Nephron (organoid): ENCODE results near the gene FRMD1.

Experiments used
- H3K27ac Mint-ChIP-seq, 3 experiments: 2 replicates each; pipeline ENCODE4 v1.8.0; 2020; ENCODE audit warnings: mixed read lengths in 3 of 3, mild to moderate bottlenecking in 2 of 3, moderate library complexity in 1 of 3
- H3K27me3 Mint-ChIP-seq: 2 replicates; pipeline ENCODE4 v1.8.0; 2021; ENCODE audit warnings: low read depth, mild to moderate bottlenecking, moderate library complexity, mixed read lengths
- H3K36me3 Mint-ChIP-seq: 2 replicates; pipeline ENCODE4 v1.8.0; 2020; ENCODE audit warnings: low read depth, mixed read lengths
- H3K4me1 Mint-ChIP-seq: 2 replicates; pipeline ENCODE4 v1.8.0; 2020; ENCODE audit warnings: mixed read lengths
- H3K4me3 Mint-ChIP-seq, 3 experiments: 2 replicates each; pipeline ENCODE4 v1.8.0; 2020; ENCODE audit warnings: mild to moderate bottlenecking in 3 of 3, mixed read lengths in 3 of 3, moderate library complexity in 2 of 3
- H3K9me3 Mint-ChIP-seq: 2 replicates; pipeline ENCODE4 v1.8.0; 2020; ENCODE audit warnings: mixed read lengths
- CTCF ChIP-seq, 3 experiments: fragments of 200-600 bp; sonication (generic); IDR thresholded peaks; one replicate each; pipeline ENCODE4 v1.5.0; 2021; ENCODE audit warnings: antibody characterized with exemption in 3 of 3; ENCODE audit not compliant: unreplicated experiment in 3 of 3

The FRMD1 gene

DNA sequence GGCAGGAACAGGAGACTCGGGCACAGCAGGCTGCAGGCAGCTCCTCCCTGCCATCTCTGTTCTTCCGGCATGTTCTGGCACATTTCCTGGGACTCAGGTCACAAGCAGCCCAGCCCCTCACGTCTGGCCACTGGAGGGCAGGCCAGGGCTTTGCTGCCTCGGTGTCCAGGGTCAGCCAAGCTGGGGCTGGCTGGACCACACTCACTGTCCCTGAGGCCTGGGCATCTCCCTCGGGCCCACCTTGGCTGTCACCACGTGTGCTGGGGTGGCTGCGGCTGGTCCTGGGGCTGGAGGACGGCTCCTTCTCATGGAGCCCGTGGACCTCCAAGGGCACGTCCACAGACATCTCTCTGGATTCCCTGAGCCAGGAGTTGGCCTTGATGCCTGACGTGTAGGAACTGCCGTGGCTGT is 18.5 kb downstream of the FRMD1 start:
- Mint-ChIP-seq H3K9me3 (no peaks in the 10 kb centered on the region), H3K4me3 (no peak overlapping the region), H3K4me1 (peaks cover 6% of the 10 kb centered on the region), H3K27me3 (no peaks in the 10 kb centered on the region), H3K36me3 (no peaks in the 10 kb centered on the region), H3K27ac (peak overlapping the region; percentile 23 to 83 (median 23))
- TF ChIP-seq CTCF (IDR thresholded peaks at IDR 0.05; ENCODE audit: unreplicated experiment in 3 of 3) = peak; percentile 47 to 75 (median 64)

DNA sequence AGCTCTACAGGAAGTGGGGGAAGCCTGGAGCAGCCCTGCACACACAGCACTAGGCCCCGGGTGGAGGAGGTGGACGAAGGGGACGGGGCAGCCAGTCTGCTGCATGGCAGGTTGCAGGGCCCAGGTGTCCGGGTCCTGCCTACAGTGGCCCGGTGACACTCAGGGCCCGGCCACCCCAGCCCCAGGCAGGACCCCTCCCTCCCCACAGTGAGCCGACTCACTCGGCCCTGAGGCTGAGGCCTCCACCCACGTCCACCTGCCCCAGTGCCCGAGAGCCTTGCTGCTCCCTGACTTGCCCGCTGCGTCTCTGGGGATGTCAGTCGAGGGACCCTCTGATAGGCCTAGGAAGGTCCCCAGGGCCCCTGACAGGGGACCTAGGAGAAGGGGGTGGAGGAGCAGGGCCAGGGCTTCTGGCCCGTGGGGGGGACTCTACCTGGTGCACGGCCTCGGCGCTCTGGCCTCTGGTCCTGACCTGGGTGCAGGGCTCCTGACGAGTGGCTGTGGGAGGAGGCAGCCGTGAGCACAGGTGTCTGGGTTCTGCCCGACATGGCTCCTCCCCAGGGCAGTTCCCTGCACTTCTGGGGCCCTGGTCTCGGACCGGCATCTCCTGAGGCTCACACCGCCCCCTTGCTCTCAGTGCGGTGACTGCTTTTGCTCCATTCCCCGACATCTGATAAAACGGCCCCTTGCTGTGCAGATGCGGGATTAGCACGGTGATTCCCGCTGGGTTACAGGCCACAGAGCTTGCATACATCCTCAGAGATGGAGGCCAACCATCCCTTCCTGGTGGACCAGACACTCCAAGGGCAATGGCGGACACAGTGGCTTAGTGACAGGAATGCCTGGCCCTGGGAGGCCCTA is 20.1 kb downstream of the FRMD1 start:
- Mint-ChIP-seq H3K36me3 (no peaks in the 10 kb centered on the region), H3K27me3 (no peaks in the 10 kb centered on the region), H3K27ac (no peak overlapping the region), H3K4me3 (no peak overlapping the region), H3K4me1 (peaks cover 6% of the 10 kb centered on the region), H3K9me3 (no peaks in the 10 kb centered on the region)
- no peak for TF ChIP-seq CTCF (IDR thresholded peaks at IDR 0.05; ENCODE audit: unreplicated experiment in 3 of 3)

DNA sequence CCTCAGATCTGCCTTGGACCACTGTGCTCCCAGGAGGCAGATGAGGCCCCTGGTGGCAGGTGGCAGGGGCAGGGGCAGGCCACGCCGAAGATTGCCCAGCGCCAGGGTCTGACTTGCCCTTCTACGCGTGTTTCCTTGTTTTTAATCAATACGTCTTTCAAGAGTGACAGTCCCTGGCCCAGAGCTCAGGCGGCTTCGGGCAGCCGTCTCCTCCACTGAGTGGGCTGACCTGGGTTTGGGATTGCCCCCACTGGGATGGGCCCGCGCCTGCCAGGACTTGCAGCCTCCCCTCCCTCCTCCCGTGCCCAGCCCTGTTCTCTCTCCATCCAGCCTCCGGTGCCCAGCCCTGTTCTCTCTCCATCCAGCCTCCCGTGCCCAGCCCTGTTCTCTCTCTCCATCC is 21.2 kb downstream of the FRMD1 start:
- Mint-ChIP-seq H3K4me1 (peaks cover 6% of the 10 kb centered on the region), H3K27ac (no peak overlapping the region), H3K9me3 (no peaks in the 10 kb centered on the region), H3K27me3 (no peaks in the 10 kb centered on the region), H3K36me3 (no peaks in the 10 kb centered on the region), H3K4me3 (no peak overlapping the region)
- TF ChIP-seq CTCF (IDR thresholded peaks at IDR 0.05; ENCODE audit: unreplicated experiment in 3 of 3) = no peak

GRCh38 chr6:168056892-168057527 is 22.0 kb downstream of the FRMD1 start:
- H3K4me1 Mint-ChIP-seq = peaks cover 6% of the 10 kb centered on the region
- no peaks in the 10 kb centered on the region for H3K27me3 Mint-ChIP-seq
- H3K9me3 Mint-ChIP-seq = no peaks in the 10 kb centered on the region
- no peak overlapping the region for H3K4me3 Mint-ChIP-seq
- TF ChIP-seq CTCF (IDR thresholded peaks at IDR 0.05; ENCODE audit: unreplicated experiment in 3 of 3) = no peak
- H3K36me3 Mint-ChIP-seq = no peaks in the 10 kb centered on the region
- no peak overlapping the region for H3K27ac Mint-ChIP-seq

DNA sequence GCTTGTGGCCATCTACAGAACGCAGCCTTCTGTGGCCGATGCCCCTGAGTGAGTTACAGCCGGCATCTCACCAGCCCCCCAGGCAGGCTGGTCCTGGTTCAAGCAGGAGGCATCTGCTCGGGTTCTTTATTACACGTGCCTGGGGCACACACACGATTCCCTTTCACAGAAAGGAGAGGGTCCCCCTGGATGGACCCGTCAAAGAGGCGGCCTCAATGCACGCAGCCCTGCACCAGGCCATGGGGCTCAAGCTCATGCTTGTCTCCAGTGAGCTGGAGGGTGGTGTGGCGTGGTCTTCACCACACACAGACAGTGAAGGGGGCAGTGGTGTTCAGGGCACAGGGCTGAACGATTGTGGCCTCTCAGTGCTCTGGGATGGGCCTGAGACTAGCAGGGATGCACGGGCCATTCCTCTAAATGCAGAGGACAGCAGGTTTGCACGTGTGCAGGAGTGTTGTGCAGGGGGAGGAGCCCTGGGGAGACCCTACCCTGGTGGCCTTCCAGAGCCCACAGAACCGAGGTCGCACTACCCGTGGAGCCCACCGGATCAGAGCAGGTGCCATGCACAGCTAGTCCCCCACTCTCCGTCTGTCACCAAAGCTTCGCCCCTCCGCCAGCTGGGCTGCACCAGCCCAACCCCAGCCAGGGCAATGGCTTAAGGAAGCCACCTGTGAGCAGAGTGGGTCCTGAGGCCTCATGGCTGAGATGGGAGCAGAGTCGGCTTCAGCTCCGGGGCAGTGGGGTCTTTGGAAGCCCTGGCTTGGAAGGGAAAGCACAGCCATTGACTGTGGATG is 23.1 kb downstream of the FRMD1 start:
- H3K27me3 Mint-ChIP-seq = peaks cover 4% of the 10 kb centered on the region
- H3K36me3 Mint-ChIP-seq = no peaks in the 10 kb centered on the region
- peak overlapping the region in 1 of 3 experiments; percentile 32 for H3K27ac Mint-ChIP-seq
- TF ChIP-seq CTCF (IDR thresholded peaks at IDR 0.05; ENCODE audit: unreplicated experiment in 3 of 3) = no peak
- H3K9me3 Mint-ChIP-seq = no peaks in the 10 kb centered on the region
- no peaks in the 10 kb centered on the region for H3K4me1 Mint-ChIP-seq
- no peak overlapping the region for H3K4me3 Mint-ChIP-seq
